Measurements from ENCODE around the gene BCO1.

DNA sequence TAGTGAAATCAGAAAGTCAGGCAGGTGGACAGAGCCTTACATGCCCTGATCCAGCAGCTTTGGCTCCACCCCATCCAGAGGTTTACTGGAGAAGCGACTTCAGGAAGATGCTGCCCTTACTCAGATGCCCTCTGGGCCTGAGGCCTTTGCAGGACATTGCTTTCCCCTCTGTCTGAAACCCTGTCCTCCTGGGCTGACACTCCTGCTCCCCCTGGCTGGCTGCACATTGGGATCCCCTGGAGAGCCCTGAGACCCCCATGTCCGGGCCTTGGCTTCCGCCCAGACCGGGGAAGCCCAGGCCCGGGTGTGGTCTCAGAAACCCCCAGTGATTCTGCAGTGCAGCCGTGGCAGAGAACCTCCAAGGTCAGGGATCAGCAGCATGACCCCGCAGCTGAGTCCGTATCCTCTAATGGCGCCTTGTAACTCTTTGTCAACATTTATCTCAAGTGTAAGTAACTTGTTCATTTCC is 36.6 kb downstream of the BCO1 start:
- no peak for TF ChIP-seq YY1 (IDR thresholded peaks at IDR 0.05; ENCODE audit: insufficient read depth, insufficient read length)
- no peak for TF ChIP-seq SUZ12 (IDR thresholded peaks at IDR 0.05; ENCODE audit: extremely low read depth, insufficient read depth, insufficient read length)
- no peak for TF ChIP-seq ZNF274 (IDR thresholded peaks at IDR 0.05; ENCODE audit: low read depth, low read length)

Data from NT2/D1 (cell line).